Hematopoietic multipotent progenitor cell treated with erythropoietin and hydrocortisone succinate and interleukin-3 and kit ligand, for 15 days (in vitro differentiated cells): Measurements from ENCODE around the gene IL17RD.
"Not testable (repeated sequence)": the region's sequence is repeated elsewhere in the genome, so short reads cannot be mapped to it uniquely, and the experiment has no call there.

Experiments used
- DNase-seq: peaks from one replicate; pipeline ENCODE4 v3.0.0-alpha.2; 2015; ENCODE audit warnings: low spot score

The IL17RD gene

DNA sequence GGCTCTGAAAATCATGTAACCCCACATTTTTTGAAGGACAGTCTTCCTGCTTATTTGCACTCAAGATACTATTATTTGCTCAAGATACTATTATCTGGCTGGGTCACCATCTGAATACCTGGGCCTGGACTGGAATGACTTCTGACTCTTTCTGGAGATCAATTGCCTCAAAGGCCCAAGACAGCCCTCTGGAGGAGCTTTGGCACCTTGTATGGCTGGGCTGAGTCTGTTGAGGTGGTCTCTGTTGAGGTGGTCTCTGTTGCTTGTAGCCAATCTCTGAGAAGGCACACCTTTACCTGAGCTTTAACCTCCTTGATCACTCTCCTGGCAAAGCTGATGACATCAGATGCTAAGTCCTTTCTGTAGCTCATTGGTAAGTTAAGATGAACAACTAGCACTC is 71.7 kb downstream of the IL17RD start:
- DNase-seq, result no peak

DNA sequence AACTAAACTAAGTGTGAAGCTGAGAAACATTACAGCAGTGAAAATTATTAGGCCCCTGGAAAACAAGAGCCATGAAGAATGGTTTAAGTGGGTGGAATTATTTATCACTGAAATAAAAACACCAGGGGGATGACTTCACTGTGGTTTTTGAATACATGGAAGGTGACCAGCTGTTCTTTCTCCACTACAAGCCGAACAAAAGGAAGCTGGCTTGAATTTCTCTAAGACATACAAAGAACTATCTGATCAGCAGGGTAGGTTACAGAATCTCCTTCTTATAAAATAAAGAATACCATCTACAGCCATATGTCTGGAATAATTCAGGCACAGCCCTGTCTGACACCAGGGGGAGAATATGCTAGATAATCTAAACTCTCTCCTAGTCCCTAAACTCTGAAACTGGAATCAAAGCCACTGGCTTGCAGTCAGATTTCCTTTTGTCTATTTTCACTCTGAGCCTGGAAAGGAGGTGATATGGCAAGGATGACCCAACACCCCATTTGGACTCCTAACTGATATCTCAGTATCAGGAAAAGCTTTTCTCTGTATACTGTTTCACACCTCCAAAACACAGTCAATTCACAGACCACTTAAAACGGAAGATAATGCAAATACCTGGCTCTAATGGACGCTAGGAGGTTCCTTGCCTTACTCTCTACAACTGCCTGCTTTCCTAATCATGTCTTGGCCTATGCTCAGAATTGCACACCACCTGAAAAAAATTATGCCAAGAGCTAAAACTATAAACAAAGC is 73.5 kb downstream of the IL17RD start:
- no peak for DNase-seq

- no peak for DNase-seq
Measured at GRCh38 chr3:57089043-57089442, 76.1 kb downstream of the IL17RD start.

DNA sequence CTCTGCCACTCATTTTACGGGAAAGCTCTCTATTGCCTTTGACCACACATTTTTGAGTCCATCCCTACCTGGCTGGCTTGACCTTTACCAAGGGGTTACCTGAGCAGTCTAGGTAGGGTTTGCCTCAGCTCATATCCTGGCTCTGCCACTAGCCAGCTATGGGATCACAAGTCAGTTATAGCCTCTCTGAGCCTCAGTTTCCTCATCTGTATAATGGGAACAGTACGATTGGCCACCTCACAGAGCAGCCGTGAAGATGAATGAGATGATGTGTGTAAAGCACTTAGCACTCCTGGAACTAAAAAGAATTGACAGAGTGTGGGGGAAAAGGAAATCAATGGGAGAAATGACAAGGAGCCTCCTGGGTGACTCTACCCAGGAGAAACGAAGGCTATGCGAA is 76.7 kb downstream of the IL17RD start:
- DNase-seq, result no peak

GRCh38 chr3:57087361-57088092 is 77.6 kb downstream of the IL17RD start:
- DNase-seq, result no peak

DNA sequence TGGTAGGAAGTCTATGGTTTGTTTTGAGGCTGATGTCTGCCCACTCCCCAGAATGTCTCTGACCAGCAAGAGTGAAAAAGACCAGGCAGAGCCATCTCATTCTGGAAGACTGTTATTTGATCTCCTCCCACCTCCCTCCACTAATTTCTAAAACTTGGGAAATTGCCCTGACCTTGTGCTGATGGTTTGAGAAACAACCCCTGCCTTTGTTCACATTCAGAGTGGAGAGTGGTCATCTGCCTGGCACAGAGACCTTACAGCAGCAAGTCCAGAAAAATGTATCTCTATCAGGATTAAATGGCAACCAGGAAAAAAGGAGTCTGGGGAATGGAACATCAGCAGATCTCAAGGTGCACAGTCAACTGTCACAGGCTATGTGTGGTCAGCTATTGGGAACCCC is 79.0 kb downstream of the IL17RD start:
- DNase-seq, result no peak

- no peak for DNase-seq
Measured at GRCh38 chr3:57085211-57085610, 79.9 kb downstream of the IL17RD start.

DNA sequence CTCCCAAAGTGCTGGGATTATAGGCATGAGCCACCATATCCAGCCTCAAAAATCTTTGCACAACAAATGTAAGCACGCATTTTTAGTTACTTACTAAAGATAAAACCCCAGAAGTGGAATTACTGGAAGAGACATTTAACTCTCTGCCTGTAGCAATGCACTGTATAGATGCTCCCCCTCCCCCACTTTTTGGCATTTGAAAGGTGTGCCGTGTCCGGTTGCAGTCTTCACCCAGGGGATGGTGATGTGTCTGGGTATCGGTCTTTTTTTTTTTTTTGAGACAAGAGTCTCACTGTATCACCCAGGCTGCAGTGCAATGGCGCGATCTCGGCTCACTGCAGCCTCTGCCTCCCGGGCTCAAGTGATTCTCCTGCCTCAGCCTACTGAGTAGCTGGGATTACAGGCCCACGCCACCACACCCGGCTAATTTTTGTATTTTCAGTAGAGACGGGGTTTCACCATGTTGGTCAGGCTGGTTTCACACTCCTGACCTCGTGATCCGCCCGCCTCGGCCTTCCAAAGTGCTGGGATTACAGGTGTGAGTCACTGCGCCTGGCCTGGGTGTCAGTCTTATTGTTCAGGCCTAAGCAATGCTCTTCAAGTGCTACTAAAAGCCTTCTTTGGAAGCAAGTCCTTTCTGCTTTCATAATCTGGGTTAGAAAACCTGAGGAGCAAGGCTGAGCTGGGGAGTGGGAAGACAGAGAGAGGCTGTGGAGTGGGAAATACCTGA is 81.7 kb downstream of the IL17RD start:
- DNase-seq, result not testable (repeated sequence)

- no peak for DNase-seq
Measured at GRCh38 chr3:57082481-57082880, 82.7 kb downstream of the IL17RD start.

- DNase-seq, result no peak
Measured at GRCh38 chr3:57081173-57081572, 84.0 kb downstream of the IL17RD start.

DNA sequence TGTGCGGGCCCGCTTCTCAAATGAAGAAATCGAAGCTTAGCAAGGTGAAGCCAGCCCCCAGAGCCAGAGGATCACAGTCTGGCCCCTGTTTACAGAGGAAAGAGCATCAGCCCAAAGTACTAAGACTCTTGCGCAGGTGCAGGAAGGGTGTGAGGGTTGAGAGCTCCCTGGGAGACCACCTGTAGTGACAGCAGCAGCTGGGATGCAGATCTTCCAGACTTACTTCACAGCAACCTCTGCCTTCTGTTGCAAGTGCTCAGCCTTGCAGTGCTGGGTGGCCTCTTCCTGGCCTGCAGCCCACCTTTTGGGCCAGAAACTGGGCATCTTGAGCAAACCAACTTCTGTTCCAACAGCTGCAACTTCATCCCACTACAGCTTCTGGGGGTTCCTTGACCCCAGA is 85.0 kb downstream of the IL17RD start:
- DNase-seq, result no peak

- DNase-seq, result no peak
Measured at GRCh38 chr3:57079474-57079831, 85.7 kb downstream of the IL17RD start.

GRCh38 chr3:57078635-57079473 is 86.3 kb downstream of the IL17RD start:
- no peak for DNase-seq

- no peak for DNase-seq
Measured at GRCh38 chr3:57078344-57078634, 86.9 kb downstream of the IL17RD start.

- no peak for DNase-seq
Measured at GRCh38 chr3:57077630-57078343, 87.4 kb downstream of the IL17RD start.

DNA sequence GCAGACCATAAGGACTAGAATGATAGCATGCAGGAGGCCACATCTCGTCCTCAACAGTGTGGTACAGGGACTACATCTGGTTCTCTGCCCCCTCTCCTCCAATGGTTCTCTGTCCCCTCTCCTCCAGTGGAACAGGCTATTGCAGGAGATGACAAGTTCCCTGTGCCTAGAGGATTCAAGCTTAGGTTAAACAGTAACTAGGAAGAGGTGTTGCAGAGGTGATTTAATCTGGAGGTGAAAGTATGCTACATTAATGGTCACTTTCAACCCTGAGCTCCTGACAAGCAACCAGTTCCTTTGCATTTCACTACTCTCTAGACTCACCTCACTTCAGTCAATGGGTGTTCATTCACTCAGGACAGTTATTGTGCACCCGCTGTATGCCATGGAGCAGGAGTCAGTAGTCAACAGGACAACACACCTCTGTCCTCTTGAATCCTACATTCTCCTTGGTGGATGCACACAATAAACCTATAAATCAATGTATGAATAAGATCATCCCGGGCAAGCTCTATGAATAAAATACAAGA is 88.7 kb downstream of the IL17RD start:
- no peak for DNase-seq

- DNase-seq, result no peak
Measured at GRCh38 chr3:57074135-57074534, 91.0 kb downstream of the IL17RD start.

DNA sequence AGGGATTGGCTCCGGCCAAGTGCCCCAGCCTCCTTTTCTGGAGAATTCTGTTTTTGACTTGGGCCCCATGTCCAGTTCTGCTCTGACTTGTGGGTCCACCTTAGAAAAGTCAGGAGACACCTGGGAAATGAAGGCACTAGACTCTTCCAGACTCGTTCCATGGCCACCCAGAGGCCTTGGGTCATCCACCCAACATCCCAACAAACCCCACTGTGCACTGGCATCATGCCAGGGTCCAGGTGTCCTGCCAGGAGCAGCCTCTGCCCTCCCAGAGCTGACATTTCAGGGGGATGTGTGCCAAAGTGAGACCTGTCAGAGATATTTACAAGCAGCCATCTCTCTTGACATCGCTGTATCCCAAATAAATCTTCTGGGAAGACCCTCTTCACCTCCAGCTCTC is 91.5 kb downstream of the IL17RD start:
- no peak for DNase-seq

DNA sequence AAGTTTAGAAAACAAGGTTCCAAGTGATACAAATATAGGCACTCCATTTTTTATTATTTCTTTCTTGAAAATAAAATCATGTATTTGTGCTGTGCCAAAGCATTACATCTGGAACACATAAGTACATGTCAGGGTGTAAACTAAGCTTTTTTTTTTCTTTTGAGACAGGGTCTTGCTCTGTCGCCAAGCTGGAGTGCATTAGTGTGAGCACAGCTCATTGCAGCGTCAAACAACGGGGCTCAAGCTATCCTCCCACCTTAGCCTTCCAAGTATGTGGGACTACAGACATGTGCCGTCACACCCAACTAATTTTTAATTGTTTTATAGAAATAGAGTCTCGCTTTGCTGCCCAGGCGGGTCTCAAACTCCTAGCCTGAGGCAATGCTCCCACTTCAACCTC is 95.7 kb downstream of the IL17RD start:
- no peak for DNase-seq

DNA sequence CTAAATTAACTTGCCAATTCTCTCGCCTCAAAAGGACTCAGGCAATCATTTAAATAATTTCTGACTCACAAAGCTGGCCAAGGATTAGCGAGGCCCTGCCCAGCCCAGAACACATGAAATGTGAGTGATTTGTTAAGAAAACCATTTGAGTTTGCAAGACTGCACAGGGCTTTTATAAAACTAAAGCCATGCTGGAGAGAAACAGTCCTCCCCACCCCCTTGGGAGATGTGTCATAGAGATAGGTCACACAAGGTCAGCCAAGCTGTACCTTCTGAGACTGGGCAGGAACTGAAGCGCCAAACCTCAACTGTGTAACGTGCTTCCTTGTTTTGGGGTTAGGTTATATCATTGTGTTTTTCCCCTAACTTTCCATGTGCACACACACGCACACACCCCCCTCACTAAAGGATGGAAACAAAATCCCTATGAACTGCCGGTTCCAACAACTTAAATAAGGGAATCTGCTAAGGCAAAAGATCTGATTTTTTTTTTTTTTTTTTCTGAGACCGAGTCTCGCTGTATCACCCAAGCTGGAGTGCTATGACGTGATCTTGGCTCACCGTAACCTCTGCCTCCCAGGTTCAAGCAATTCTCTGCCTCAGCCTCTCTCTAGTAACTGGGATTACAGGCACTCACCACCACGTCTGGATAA is 96.6 kb downstream of the IL17RD start:
- no peak for DNase-seq

GRCh38 chr3:57066471-57066870 is 98.7 kb downstream of the IL17RD start:
- no peak for DNase-seq
